CD14-positive monocyte (primary cell): ENCODE results near the gene FASN. TPM values are rescaled to one million over a fixed set of nuclear protein-coding genes. Genes with fewer than 3 reads are reported as not detected.
A peak's percentile ranks its signal among the peaks of the same experiment; 100 is the strongest.

Experiments used
- DNase-seq, 3 donors: peaks; one replicate each; pipeline ENCODE4 v3.0.0-alpha.2; 2011 to 2022
- H2AFZ ChIP-seq: 2 replicates; pipeline ENCODE4 v1.6.0; 2012; ENCODE audit warnings: mild to moderate bottlenecking, low read depth, low read length, inconsistent platforms; ENCODE audit not compliant: insufficient read depth, poor library complexity, severe bottlenecking
- H3K27ac ChIP-seq, 2 donors: 1 replicate in 1 of 2; 2 replicates in 1 of 2; pipeline ENCODE4 v1.5.1; 2012 to 2013; ENCODE audit warnings: low read length in 2 of 2, control low read depth in 1 of 2, inconsistent platforms in 1 of 2, low read depth in 1 of 2, mild to moderate bottlenecking in 1 of 2
- H3K27me3 ChIP-seq, 2 donors: one replicate each; pipeline versions ENCODE4 v1.6.0 to v1.6.1; 2011 to 2013; ENCODE audit warnings: low read length in 2 of 2; ENCODE audit not compliant: control insufficient read depth in 2 of 2, insufficient read depth in 2 of 2
- H3K36me3 ChIP-seq, 2 donors: replicated peaks in 1 of 2; 1 replicate in 1 of 2; 2 replicates in 1 of 2; pipeline versions ENCODE4 v1.5.1 to v1.6.1; 2012 to 2013; ENCODE audit warnings: low read length in 2 of 2, control low read depth in 1 of 2, inconsistent platforms in 1 of 2, mild to moderate bottlenecking in 1 of 2; ENCODE audit not compliant: insufficient read depth in 2 of 2, control insufficient read depth in 1 of 2
- H3K4me1 ChIP-seq, 2 donors: 1 replicate in 1 of 2; 2 replicates in 1 of 2; pipeline versions ENCODE4 v1.5.1 to v1.6.1; 2012 to 2013; ENCODE audit warnings: low read length in 2 of 2, control low read depth in 1 of 2, inconsistent platforms in 1 of 2, mild to moderate bottlenecking in 1 of 2, moderate library complexity in 1 of 2; ENCODE audit not compliant: insufficient read depth in 2 of 2, control insufficient read depth in 1 of 2
- H3K4me2 ChIP-seq: replicated peaks from 2 replicates; pipeline ENCODE3; 2012; ENCODE audit warnings: low read length, moderate library complexity, mild to moderate bottlenecking; ENCODE audit not compliant: poor library complexity, severe bottlenecking; ENCODE audit errors: extremely low read depth
- H3K4me3 ChIP-seq, 3 experiments: fragments of 200-600 bp in 1 of 3; sonication (generic) in 1 of 3; replicated peaks in 1 of 3; 1 replicate in 2 of 3; 2 replicates in 1 of 3; pipeline ENCODE4 v1.5.1; 2011 to 2013; ENCODE audit warnings: low read length in 3 of 3, mild to moderate bottlenecking in 3 of 3, control low read depth in 2 of 3, low read depth in 2 of 3, inconsistent platforms in 1 of 3, moderate library complexity in 1 of 3
- H3K79me2 ChIP-seq: 2 replicates; pipeline ENCODE4 v1.6.0; 2012; ENCODE audit warnings: mild to moderate bottlenecking, control low read depth, inconsistent platforms, low read length, moderate library complexity; ENCODE audit not compliant: insufficient read depth
- H3K9ac ChIP-seq: 2 replicates; pipeline ENCODE4 v1.6.0; 2017; ENCODE audit warnings: low read length, mild to moderate bottlenecking; ENCODE audit not compliant: insufficient read depth, poor library complexity, severe bottlenecking
- H3K9me3 ChIP-seq, 2 donors: replicated peaks in 1 of 2; 1 replicate in 1 of 2; 2 replicates in 1 of 2; pipeline versions ENCODE4 v1.5.1 to v1.6.1; 2012 to 2013; ENCODE audit warnings: low read length in 2 of 2, control low read depth in 1 of 2; ENCODE audit not compliant: control insufficient read depth in 1 of 2, insufficient read depth in 1 of 2
- H4K20me1 ChIP-seq: 2 replicates; pipeline ENCODE4 v1.6.0; 2012; ENCODE audit warnings: mild to moderate bottlenecking, low read length, control low read depth, moderate library complexity; ENCODE audit not compliant: insufficient read depth
- H3K27ac Mint-ChIP-seq, 7 donors: one replicate each; pipeline ENCODE4 v1.8.0; 2020; ENCODE audit warnings: mild to moderate bottlenecking in 7 of 7, mixed read lengths in 7 of 7, moderate library complexity in 6 of 7, inconsistent platforms in 2 of 7
- H3K27me3 Mint-ChIP-seq, 3 donors: one replicate each; pipeline ENCODE4 v1.8.0; 2021 to 2022; ENCODE audit warnings: low read depth in 3 of 3, mild to moderate bottlenecking in 3 of 3, mixed read lengths in 3 of 3, moderate library complexity in 3 of 3, inconsistent platforms in 1 of 3
- H3K36me3 Mint-ChIP-seq, 2 donors: one replicate each; pipeline ENCODE4 v1.8.0; 2020; ENCODE audit warnings: mixed read lengths in 2 of 2, inconsistent platforms in 1 of 2, mild to moderate bottlenecking in 1 of 2
- H3K4me1 Mint-ChIP-seq: one replicate; pipeline ENCODE4 v1.8.0; 2020; ENCODE audit warnings: mild to moderate bottlenecking, mixed read lengths
- H3K4me3 Mint-ChIP-seq, 2 donors: one replicate each; pipeline ENCODE4 v1.8.0; 2020; ENCODE audit warnings: mild to moderate bottlenecking in 2 of 2, mixed read lengths in 2 of 2, moderate library complexity in 1 of 2
- H3K9me3 Mint-ChIP-seq, 7 donors: one replicate each; pipeline ENCODE4 v1.8.0; 2020 to 2022; ENCODE audit warnings: mixed read lengths in 7 of 7, mild to moderate bottlenecking in 6 of 7, moderate library complexity in 6 of 7, inconsistent platforms in 2 of 7
- WGBS: methylation state at CpG from one replicate; pipeline ENCODE4 v1.1.5; 2013; ENCODE audit warnings: missing lambda C conversion rate; ENCODE audit not compliant: insufficient coverage; 5-methylcytosine and 5-hydroxymethylcytosine counted together
- intact Hi-C, 2 donors: fragments of 100-400 bp; cut with micrococcal nuclease; formaldehyde crosslinking; loops; one replicate each; pipeline versions ENCODE4 v1.15.0 to v1.15.1; 2023
- polyA plus RNA-seq, 3 donors: library from polyadenylated mRNA; depleted of rRNA in 1 of 3; unstranded in 2 of 3; stranded (reverse) in 1 of 3; fragments of 300-500 nt in 2 of 3; fragments of >200 nt in 1 of 3; fragmentation: Illumina TruSeq in 2 of 3; gene quantifications; 1 replicate in 2 of 3; 2 replicates in 1 of 3; pipeline ENCODE4 v1.2.3, GENCODE V29; 2012 to 2021
- TF ChIP-seq, protein P1 (sequence below): fragments of 200-600 bp; IDR thresholded peaks from one replicate; pipeline ENCODE4 v1.8.0; 2022; ENCODE audit warnings: antibody characterized with exemption, mild to moderate bottlenecking

The FASN gene
- polyA plus RNA-seq, 3 donors: 0.08 to 8.4 (median 0.13) TPM

DNA sequence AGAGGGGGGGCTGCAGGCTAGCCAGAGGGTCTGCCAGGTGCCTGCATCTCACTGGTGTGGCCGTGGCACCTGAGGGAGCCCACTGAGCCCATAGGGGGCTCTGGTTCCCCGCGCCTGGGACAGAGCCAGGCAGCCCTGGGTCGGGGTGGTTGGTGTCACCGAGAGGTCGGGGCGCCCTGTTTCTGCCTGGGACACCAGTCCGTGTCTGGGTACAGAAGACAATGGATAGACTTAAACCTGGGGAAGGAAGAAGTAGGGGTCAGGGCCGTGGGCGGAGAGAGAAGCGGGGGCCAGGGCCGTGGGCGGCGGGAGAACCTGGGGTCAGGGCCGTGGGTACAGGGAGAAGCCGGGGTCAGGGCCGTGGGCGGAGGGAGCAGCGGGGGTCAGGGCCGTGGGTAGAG lies 49.5 kb downstream of the FASN start:
- peaks cover 23 to 32% of the 10 kb centered on the region in 2 donors for H3K36me3 ChIP-seq
- H3K9ac ChIP-seq: no peak overlapping the region
- no peaks in the 10 kb centered on the region for H3K9me3 ChIP-seq
- Mint-ChIP-seq H3K4me1 (peaks cover 19% of the 10 kb centered on the region), H3K27me3 (no peaks in the 10 kb centered on the region), H3K4me3 (no peak overlapping the region), H3K36me3 (peaks cover 17 to 39% of the 10 kb centered on the region in 2 donors), H3K9me3 (no peaks in the 10 kb centered on the region), H3K27ac (no peak overlapping the region)
- DNase-seq: no peak
- H2AFZ ChIP-seq: no peak overlapping the region
- intact Hi-C loops: no loop called here
- WGBS: 97% methylated on average over 16 of the region's 20 CpGs
- no peak overlapping the region for H3K4me3 ChIP-seq
- H3K4me2 ChIP-seq: no peak overlapping the region
- H3K4me1 ChIP-seq: peaks cover 20 to 28% of the 10 kb centered on the region in 2 donors
- peaks cover 19% of the 10 kb centered on the region for H3K79me2 ChIP-seq
- H3K27ac ChIP-seq: no peak overlapping the region
- TF ChIP-seq, protein P1, sequence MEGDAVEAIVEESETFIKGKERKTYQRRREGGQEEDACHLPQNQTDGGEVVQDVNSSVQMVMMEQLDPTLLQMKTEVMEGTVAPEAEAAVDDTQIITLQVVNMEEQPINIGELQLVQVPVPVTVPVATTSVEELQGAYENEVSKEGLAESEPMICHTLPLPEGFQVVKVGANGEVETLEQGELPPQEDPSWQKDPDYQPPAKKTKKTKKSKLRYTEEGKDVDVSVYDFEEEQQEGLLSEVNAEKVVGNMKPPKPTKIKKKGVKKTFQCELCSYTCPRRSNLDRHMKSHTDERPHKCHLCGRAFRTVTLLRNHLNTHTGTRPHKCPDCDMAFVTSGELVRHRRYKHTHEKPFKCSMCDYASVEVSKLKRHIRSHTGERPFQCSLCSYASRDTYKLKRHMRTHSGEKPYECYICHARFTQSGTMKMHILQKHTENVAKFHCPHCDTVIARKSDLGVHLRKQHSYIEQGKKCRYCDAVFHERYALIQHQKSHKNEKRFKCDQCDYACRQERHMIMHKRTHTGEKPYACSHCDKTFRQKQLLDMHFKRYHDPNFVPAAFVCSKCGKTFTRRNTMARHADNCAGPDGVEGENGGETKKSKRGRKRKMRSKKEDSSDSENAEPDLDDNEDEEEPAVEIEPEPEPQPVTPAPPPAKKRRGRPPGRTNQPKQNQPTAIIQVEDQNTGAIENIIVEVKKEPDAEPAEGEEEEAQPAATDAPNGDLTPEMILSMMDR: no peak
- H3K27me3 ChIP-seq: no peaks in the 10 kb centered on the region
- H4K20me1 ChIP-seq: peaks cover 14% of the 10 kb centered on the region

DNA sequence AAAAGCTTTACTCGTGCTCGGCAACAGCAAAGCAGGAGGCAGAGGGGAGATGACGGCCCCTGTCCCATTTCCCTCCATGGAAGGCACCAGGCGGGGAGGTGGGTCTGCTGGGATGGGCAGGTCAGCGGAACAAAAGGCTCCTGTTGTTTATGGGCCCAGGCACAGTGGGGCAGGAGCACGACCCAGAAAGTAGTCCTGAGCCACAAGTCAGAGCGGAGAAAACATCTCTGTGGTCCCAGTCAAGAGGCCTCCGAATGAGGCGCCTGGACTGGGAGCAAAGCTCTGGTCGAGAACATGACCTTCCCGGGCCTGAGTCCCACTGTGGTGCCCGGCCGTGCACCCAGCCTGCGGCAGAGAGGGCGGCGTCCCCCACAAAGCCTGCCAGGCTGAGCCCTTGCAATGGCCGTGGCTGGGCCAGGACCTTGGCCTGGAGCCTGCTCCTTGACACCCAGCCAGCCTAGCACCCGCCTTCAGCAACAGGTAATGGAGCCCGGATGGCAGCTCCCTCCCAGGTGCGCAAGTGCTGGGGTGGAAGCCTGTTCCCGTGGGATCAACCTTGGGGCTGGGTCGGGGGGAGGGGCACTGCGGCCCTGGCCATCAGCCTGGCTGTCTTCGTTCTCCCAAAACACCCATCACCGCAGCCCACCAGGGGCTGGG lies 50.0 kb downstream of the FASN start:
- peaks cover 13% of the 10 kb centered on the region for H3K79me2 ChIP-seq
- intact Hi-C loops: no loop called here
- TF ChIP-seq, protein P1: no peak
- no peaks in the 10 kb centered on the region for H3K27me3 Mint-ChIP-seq
- no peak for DNase-seq
- no peak overlapping the region for H3K9ac ChIP-seq
- peaks cover 17 to 23% of the 10 kb centered on the region in 2 donors for H3K4me1 ChIP-seq
- H3K36me3 ChIP-seq: peaks cover 20 to 28% of the 10 kb centered on the region in 2 donors
- peaks cover 17 to 34% of the 10 kb centered on the region in 2 donors for H3K36me3 Mint-ChIP-seq
- H3K27me3 ChIP-seq: no peaks in the 10 kb centered on the region
- no peaks in the 10 kb centered on the region for H3K9me3 Mint-ChIP-seq
- H3K27ac Mint-ChIP-seq: peak overlapping the region in 1 of 7 donors; percentile 45
- no peak overlapping the region for H3K27ac ChIP-seq
- H2AFZ ChIP-seq: no peak overlapping the region
- WGBS: 98% methylated on average over 20 of the region's 25 CpGs
- no peak overlapping the region for H3K4me3 Mint-ChIP-seq
- no peaks in the 10 kb centered on the region for H3K9me3 ChIP-seq
- no peak overlapping the region for H3K4me2 ChIP-seq
- H3K4me1 Mint-ChIP-seq: peaks cover 15% of the 10 kb centered on the region
- no peak overlapping the region for H3K4me3 ChIP-seq
- H4K20me1 ChIP-seq: peaks cover 9% of the 10 kb centered on the region
